Endothelial cell of hepatic sinusoid (primary cell): ENCODE measurements around the gene GPR18.

ENCODE experiments used
- in situ Hi-C: cut with HindIII; loops from 2 replicates; pipeline ENCODE4 v1.10.0; 2017; ENCODE audit warnings: low sequenced_read_pairs

The GPR18 gene, protein sequence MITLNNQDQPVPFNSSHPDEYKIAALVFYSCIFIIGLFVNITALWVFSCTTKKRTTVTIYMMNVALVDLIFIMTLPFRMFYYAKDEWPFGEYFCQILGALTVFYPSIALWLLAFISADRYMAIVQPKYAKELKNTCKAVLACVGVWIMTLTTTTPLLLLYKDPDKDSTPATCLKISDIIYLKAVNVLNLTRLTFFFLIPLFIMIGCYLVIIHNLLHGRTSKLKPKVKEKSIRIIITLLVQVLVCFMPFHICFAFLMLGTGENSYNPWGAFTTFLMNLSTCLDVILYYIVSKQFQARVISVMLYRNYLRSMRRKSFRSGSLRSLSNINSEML

DNA sequence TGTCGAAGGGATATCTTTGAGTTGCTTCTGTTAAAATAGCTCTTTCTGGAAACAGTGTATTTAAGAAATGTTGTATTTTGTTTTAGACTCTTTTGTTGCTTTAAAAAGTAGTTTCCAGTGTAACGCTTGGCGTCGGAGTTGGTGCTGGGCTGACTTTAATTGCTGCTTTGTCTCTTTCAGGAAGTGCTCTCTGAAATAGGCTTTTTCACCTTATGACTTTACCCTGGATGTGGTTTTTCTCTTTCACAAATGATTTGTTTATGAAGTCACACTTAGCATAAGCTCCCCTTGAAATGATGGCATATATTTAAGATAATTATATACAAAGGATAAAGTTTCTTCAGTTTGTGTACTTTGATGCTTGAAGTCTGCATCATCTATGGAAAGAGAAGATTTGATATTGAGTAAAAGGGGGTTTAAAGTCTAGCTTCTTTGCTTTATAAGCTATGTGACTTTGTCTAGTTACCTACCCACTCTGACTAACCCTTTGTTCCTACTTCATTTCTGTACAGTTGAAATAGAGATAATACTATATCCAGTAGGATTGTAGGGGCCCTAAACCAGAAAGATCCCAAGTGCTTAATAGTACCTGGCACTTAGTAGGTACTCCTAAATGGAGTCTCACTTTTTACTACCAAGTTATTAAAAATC, at the start of gene GPR18:
Gene GPR18 (minus strand): TSS at position 170 of the 651 bp plus-strand sequence. CDS start 2,507 bp downstream, outside the sequence.
- in situ Hi-C loops = no loop called here

DNA sequence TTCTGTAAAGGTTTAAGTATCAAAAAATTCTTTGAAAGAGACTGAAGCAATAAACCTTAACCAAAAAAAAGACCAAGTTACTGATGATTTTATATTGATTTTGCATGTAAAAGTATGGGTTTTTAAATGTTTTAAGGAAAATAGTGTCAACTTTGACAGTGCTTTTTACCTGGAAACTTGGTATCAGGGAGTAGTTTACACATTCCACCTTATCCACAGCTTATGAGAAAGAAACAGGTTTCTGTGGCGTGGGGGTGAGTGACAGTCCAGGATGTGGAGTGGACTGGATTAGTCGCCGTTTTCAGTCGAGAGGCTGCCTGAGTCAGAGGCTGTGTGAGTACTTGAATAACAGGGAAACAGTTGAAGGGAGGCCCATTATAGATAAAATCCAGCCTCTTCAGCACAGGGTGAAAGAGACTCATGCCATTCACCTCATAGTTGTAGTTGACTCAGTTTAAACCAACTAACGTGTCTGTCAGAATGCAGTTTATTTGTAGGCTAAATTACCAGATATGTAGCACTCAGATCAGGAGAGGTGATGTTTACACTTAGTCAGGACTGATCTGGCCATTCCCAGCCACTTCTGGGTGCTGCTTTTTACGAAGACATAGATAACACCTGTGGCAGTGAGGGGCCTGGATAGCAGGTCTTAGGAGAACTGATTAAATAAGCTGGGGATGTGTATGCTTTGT, 49.6 kb upstream of the GPR18 start:
- in situ Hi-C loops = no loop called here

DNA sequence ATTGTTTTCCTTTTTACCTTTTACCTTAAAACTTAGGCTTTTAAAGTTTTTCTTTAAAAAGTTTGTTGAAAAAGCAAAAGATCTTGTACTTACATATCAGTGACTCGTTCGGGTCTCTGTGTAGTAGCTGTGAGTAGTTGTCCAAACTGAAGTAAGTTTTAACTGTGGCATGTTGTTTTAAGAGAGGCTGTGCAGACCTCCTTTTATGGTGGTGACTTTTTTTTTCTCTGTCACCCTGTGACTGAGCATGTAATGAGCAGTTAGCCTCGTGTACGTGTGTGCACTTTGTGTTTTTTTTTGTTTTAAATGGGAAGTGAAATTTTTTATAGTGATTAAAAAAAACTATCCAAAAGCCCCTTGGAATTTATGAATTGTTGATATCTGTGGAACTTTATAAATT, 49.1 kb upstream of the GPR18 start, which contains the start of gene GPR183:
Gene GPR183 (minus strand): TSS at position 153 of the 400 bp plus-strand sequence. CDS start 11,254 bp downstream, outside the sequence.
- in situ Hi-C loops = no loop called here

DNA sequence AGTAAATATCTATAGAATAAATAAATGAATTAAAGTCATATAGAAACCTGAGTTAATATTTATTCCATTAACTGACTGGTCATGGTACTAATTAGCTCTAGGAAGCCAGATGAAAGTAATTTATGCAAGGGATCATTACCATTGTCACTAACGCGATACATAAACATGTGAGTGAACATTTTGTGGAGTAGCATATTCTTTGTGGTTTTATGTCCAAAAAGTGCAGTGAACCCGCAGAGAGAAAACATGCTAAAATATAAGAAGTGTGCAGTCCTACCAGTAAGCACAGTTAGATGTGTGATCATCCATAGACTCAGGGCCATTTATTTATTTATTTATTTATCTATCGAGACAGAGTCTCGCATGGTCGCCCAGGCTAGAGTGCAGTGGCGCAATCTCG, 47.4 kb upstream of the GPR18 start:
- in situ Hi-C loops = no loop called here

DNA sequence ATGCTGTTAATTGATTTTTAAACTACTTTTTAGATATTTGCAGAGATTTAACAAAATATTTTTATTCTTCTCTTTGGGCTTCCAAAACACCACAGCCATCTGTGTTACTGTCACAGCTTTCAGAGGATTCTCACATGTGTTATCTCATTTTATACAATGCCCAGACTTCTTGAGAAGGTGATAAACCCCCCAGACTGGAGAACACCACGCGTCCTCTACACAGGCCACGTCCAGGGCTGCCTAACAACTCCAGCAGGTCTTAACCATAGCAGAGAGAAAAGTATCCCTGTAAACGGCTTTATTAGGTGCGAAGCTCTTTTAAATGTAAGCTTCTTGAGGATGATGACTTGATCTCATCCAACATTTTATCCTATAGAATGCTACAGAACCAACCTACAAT, 47.0 kb upstream of the GPR18 start:
- in situ Hi-C loops = no loop called here

DNA sequence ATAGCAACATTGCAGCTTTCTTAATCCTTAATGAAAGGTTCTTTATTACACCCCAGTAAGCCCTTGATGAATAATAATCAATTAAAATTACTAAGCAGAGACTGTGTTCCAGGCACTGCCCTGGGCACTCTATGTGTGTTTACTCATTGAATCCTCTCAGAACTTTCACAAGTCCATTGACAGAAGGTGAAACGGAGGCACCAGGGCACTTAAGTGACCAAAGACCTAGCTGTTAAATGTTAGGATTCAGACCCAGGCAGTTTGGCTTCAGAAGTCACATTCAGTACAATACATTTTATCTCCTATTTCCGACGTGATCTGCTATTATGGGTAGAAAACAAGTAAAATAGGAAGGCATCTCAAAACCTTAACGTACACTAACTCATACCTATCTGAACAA, 46.4 kb upstream of the GPR18 start:
- in situ Hi-C loops = no loop called here

DNA sequence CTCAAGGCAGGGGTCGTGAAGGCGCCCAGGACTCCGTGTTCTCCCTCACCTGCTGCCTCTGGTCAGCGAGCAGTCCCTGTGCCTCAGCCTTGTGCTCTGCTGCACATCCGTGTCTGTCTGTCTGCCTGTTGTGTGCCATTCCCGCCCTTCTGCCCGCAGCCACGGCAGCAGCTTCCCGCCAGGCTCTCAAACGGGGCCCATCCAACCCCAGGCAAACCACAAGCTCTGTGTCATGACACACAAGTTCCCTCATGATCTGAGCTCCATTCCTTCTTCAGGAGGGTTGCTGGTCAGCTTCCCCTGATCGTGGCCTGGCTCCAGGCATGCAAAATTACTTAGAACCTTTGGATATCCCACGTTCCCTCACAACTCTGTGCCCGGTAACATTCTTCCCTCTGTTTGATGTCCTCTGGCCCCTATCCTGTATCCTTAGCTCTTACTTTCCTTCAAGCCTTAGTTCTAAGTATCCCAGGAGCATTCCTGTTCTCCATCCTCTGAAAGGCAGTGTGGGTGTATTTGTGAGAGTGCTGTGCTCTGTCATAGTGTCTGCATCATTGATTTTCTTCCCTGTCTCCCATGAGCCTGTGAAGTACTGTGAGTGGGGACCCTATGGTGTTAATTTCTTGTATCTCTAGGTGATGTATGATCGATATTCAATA, 45.8 kb upstream of the GPR18 start:
- in situ Hi-C loops = no loop called here

DNA sequence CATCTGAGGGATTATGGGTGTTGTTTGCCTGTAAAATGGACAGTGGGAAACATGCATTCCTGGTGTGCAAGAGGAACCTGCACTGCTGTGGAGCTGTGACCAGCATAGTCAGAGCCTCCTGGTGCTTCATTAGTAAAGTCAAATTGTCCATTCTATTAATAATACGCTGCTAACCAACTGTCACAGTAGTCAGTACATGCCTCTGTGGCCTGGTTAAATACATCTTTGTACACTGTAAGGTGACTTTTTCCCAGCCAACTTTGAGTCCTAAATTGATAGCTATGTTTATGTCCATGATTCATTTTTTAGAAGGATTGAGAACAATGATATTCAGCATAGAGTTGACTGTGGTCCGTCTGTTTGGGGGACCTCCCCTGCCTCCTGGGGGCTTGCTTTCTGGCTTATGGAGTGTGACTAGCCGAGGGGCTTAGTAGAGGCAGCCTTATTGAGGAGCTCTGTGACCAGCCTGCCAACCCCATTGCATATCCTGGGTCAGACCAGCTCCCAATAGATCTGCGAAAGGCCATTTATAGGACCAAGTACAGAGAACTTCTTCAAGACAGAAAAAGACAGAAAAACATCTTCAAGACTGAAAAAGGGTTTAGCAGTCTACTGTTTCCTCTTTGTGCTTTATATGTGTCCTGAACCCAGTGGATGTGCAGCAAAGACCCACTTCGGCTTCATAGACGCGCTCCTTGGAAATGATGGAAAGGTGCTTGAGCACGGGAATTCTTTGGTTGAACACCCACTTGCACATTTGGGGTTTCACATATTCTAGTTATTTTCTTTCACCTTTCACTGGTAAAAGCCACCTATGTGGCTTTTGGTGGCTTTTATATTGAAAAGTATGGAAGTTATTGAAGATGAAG, 44.7 kb upstream of the GPR18 start:
- in situ Hi-C loops = no loop called here

DNA sequence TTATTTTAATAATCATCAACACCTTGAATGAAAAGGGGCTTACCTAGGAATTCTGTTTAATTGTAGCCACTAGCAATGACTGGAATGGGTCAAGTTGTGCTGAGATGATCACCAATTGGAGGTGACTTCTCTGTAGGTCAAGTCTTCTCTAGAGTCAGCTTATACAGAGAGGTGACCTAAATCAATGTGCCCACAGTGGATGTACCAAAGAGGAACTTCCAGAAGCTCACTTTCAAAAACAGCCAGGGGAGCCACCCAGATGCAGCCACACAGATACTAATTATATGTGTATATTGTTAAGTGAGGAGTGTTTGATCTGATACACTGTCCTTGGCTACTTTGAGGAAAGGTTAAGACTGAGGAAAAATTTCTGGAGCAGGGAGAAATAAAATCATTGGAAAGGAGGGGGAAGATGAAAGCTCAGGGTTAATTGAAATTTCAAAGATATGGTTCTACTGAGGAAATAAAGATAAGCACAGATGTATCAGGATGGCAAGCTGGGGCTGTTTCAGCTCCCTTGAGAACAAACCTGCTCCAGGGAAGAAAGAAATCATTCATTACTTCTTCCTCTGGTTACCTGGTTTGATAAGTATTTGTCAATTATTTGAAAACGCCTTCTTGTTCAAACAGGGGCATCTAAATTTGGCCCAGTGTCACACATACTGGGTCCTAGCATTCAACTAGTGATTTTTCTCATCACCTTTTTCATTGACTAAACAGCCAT, 43.9 kb upstream of the GPR18 start:
- in situ Hi-C loops = no loop called here

DNA sequence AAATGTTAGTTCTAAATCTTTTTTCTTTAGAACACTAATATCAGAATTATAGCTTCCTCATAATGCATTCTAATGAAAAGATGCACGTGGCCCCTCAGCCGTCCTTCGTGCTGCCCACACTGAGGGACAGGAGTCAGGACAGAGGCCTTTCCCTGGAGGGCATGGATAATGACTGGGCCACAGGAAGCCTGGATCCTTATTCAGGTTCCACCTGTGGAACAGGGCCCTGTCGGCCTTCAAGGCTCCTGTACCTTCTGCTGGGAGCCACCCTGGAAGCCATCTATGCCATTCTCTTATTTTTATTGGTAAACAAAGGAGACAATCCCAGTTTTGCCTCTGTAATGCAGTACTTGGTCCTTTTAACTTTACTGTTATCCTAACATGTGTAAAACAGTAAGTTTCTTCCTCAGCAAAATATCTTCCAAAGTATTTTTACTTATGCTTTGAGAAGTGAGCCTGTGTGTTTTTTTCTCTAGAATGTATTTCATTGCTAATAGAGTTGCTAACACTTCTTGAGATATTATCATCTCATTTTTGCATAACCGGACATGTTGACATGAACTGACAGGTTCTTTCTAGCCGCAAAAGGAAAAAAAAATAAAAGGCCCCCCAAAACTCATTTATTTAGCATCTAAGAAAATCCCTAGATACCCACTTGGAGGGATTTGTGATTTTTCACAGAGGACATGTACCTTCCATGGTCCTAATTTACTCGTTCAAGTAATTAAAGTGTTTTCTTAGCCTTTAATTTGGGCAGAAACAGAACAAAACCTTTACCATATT, 43.1 kb upstream of the GPR18 start:
- in situ Hi-C loops = no loop called here

DNA sequence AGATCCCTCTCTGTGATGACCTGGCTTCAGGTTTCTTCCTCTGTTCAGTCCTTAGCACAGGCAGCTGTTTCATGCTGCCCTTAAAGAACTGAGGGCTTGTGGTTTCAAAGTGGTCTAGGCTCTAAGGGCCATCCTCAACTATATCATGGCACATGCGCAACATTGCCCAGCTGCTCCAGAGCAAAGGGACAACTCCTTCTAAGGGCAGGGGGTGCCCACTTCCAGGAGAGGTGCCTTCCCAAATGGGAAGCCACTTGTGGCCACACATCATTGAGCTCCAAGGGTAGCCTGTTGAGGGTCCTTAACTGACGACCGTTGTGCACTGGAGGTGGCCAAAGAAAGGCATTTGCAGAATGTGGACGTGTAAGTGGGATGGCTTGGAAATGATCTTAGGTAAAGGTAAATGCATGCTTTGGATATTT, 41.8 kb upstream of the GPR18 start:
- in situ Hi-C loops = no loop called here

DNA sequence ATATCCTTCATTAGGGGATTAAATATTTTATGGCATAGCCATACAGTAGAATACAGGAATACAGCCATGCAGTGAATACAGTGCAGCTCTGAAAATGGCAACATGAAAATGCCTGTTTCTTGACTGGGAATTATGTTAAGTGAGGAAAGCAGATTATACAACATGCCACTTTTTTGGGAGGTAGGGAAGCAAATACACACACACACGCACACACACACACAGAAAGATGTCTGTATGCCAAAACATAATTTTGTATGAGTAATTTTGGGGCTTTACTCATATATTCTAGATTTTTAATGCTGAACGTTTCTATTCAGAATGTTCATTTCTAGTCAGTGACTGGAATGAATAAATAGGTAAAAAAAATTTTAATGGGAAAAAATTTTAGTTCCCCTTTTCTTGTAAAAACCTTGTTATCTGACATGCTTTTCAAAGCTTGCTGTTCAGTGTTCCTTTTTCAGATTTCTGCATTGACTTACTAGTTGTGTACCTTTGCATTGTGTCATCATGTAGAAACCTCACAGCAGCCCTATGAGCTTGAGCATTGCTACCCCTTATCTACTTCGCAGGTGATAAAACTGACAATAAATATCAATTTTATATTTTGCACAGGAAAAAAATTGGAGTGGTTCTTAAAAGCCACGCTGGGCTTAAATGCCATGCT, 41.2 kb upstream of the GPR18 start:
- in situ Hi-C loops = no loop called here

DNA sequence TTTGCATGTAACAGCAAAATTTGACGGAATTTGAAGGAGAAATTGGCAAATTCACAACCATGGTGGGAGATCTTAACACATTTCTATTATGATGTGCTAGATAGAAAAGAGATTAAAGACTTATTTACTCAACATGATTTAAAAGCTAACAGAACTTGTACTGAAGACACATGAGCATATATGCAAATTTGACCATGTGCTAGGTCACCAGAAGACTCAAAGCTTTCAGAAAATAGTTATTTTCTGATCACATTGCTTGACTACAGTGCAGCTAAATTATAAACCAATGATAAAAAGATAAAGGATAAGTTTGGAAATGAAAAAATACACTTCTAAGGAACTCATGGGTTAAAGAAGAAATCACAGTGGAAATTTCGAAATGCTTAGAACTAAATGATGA, 39.9 kb upstream of the GPR18 start:
- in situ Hi-C loops = no loop called here

DNA sequence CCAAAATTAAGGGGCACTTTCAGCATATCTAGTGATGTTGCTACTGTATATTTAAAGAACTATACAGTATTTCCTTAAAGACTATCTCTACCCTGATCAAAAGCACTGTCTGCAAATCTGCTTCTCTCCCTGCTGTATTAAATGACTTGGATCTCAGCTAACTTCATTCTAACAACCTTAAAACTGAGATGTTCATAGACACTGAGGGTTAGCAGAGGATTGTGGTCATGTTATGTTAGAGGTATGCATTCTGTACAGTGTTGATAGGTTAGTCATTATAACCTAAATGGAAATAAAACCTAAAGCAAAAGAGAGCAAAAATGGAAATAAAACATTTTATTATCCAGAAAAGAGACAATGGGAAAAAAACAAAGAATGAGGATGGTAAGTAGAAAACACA, 39.2 kb upstream of the GPR18 start:
- in situ Hi-C loops = no loop called here

DNA sequence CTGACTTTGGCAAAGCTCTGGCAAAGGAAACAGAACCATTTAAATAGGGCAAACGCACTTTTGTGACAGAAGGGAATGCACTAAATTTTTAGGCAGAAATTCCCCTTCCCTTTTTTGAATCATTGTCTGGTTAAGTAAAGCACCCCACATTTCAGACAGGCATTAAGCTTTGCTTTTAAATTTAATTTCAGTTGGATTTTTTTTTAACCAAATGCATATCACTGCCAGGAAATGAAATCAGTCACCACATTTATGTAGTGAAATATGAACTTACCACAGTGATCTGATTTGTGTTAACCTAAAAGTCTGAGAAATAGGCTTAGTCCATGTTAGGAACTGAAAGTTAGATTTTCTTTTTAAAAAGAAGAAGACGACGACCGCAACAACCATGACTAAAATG, 38.2 kb upstream of the GPR18 start:
- in situ Hi-C loops = no loop called here

DNA sequence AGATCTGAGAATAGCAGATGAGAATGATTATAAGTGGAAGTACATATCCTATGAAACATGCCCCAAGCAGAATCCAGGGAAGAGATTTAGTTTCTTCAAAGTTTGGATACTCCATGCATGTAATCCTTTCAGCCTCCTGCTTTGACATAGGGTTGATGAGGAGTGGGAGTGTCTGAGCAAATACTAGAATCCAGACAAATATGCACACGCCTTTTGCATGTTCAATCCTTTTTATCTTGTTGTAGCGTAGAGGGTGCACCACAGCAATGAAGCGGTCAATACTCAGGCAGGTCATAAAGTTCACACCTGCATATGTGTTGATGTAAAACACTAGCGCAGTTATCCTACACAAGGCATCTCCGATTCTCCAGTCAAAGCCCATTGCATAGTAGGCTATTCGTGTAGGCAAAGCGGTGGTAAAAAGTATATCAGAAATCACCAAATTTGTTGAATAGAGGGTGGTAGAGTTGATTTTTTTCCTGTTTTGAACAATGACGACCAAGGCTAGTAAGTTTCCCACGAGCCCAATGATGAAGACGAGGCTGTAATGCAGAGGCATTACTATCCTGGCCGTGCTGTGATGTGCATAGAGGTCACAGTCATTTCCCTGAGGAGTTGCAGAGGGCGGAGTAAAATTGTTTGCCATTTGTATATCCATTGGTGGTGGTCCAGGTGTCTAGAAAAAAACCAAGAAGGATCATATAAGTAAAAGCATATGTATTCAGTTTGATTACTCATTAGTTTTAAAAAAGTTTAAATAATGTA, 37.5 kb upstream of the GPR18 start:
- in situ Hi-C loops = no loop called here

DNA sequence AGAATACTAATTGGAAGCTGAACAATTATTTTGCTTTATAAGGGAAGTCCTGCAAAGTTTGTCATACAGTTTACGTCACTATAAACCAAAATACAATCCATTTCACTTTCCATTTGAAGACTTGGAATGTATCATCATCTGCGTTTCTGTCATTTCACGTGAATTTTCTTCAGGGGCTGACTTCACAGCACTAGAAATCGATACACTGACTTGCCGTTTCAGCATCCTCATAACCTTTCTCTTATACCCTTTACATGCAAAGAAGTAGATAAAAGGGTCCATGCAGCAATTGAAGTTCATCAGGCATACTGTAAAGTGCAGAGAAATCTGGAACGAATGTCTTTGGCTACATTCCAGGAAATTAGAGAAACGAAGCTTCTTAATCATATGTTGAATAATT, 36.8 kb upstream of the GPR18 start:
- in situ Hi-C loops = no loop called here

DNA sequence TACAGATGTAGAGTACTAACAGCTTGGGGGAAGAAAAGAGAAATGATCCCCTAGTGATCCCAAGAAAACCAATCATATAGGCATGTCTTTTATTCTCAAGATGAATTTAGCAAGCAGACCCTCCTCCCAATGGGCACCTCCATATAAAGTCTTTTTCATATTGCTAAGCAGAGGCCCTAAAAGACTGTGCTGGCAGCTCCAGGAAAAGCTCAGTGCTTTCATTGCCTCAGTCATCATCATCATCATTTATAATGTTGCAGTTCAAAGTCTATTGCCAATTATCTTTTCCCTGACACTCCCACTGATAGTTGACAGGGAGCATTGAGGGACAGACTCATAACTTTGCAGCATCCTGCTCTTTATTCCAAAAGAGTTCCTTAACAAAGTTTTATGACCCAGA, 36.0 kb upstream of the GPR18 start:
- in situ Hi-C loops = no loop called here
